MM.1S (cell line): ENCODE data around the gene ASMTL.

Experiments used
- DNase-seq: peaks from one replicate; pipeline ENCODE4 v3.0.0-alpha.2; 2015
- H2AFZ ChIP-seq: fragments of 300-600 bp; sonication (generic); 2 replicates; pipeline ENCODE4 v1.6.0; 2016; ENCODE audit warnings: antibody characterized with exemption, low read length
- H3F3A ChIP-seq: fragments of 300-600 bp; sonication (generic); 2 replicates; pipeline ENCODE4 v1.6.1; 2016; ENCODE audit warnings: mild to moderate bottlenecking, antibody characterized with exemption, low read length, moderate library complexity, mixed read lengths; ENCODE audit not compliant: insufficient read depth
- H3K27ac ChIP-seq: fragments of 300-600 bp; sonication (generic); 2 replicates; pipeline ENCODE4 v1.5.1; 2016; ENCODE audit warnings: mild to moderate bottlenecking, low read length
- H3K27me3 ChIP-seq: fragments of 300-600 bp; sonication (generic); replicated peaks from 2 replicates; pipeline ENCODE4 v1.6.0; 2016; ENCODE audit warnings: low read length; ENCODE audit not compliant: insufficient read depth
- H3K36me3 ChIP-seq: fragments of 300-600 bp; sonication (generic); replicated peaks from 2 replicates; pipeline ENCODE4 v1.6.1; 2016; ENCODE audit warnings: mild to moderate bottlenecking, low read length, mixed read lengths; ENCODE audit not compliant: insufficient read depth
- H3K4me1 ChIP-seq: fragments of 300-600 bp; sonication (generic); 2 replicates; pipeline ENCODE4 v1.6.1; 2016; ENCODE audit warnings: low read length, mixed read lengths
- H3K4me2 ChIP-seq: fragments of 300-600 bp; sonication (generic); 2 replicates; pipeline ENCODE4 v1.6.0; 2016; ENCODE audit warnings: low read depth, low read length
- H3K4me3 ChIP-seq: fragments of 300-600 bp; sonication (generic); 2 replicates; pipeline ENCODE4 v1.5.1; 2016; ENCODE audit warnings: low read length, mixed read lengths
- H3K79me2 ChIP-seq: fragments of 300-600 bp; sonication (generic); 2 replicates; pipeline ENCODE4 v1.6.1; 2016; ENCODE audit warnings: mixed run types, low read length, mixed read lengths
- H3K9ac ChIP-seq: fragments of 300-600 bp; sonication (generic); 2 replicates; pipeline ENCODE4 v1.6.1; 2016; ENCODE audit warnings: low read length, mixed read lengths
- H3K9me2 ChIP-seq: fragments of 300-600 bp; sonication (generic); replicated peaks from 2 replicates; pipeline ENCODE4 v1.6.1; 2016; ENCODE audit warnings: mild to moderate bottlenecking, low read length, mixed read lengths; ENCODE audit not compliant: insufficient read depth
- H3K9me3 ChIP-seq: fragments of 300-600 bp; sonication (generic); replicated peaks from 2 replicates; pipeline ENCODE4 v1.6.1; 2016; ENCODE audit warnings: mild to moderate bottlenecking, low read length, mixed read lengths; ENCODE audit not compliant: insufficient read depth
- H4K20me1 ChIP-seq: fragments of 300-600 bp; sonication (generic); 2 replicates; pipeline ENCODE4 v1.6.1; 2016; ENCODE audit warnings: mild to moderate bottlenecking, low read length, moderate library complexity, mixed read lengths; ENCODE audit not compliant: insufficient read depth
- EZH2 ChIP-seq: fragments of 300-600 bp; sonication (generic); optimal IDR thresholded peaks from 2 replicates; pipeline ENCODE3; 2017; ENCODE audit warnings: low read depth, mild to moderate bottlenecking, antibody characterized with exemption, low read length, mixed read lengths
- EZH2phosphoT487 ChIP-seq: fragments of 300-600 bp; sonication (generic); IDR thresholded peaks from 2 replicates; pipeline ENCODE4 v1.6.1; 2018; ENCODE audit warnings: antibody characterized with exemption, low read length
- TF ChIP-seq, protein P1 (sequence below): fragments of 300-600 bp; sonication (generic); IDR thresholded peaks from 2 replicates; pipeline ENCODE4 v1.5.1; 2016; ENCODE audit warnings: antibody characterized with exemption, low read length, mixed read lengths

ASMTL gene

GRCh38 chrX:1462596-1463251 is 10.0 kb upstream of the ASMTL start:
- TF ChIP-seq, protein P1, sequence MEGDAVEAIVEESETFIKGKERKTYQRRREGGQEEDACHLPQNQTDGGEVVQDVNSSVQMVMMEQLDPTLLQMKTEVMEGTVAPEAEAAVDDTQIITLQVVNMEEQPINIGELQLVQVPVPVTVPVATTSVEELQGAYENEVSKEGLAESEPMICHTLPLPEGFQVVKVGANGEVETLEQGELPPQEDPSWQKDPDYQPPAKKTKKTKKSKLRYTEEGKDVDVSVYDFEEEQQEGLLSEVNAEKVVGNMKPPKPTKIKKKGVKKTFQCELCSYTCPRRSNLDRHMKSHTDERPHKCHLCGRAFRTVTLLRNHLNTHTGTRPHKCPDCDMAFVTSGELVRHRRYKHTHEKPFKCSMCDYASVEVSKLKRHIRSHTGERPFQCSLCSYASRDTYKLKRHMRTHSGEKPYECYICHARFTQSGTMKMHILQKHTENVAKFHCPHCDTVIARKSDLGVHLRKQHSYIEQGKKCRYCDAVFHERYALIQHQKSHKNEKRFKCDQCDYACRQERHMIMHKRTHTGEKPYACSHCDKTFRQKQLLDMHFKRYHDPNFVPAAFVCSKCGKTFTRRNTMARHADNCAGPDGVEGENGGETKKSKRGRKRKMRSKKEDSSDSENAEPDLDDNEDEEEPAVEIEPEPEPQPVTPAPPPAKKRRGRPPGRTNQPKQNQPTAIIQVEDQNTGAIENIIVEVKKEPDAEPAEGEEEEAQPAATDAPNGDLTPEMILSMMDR, result no peak
- TF ChIP-seq EZH2 (no peak), EZH2phosphoT487 (no peak)
- no peaks in the 10 kb centered on the region for H3K27me3 ChIP-seq
- H2AFZ ChIP-seq, result no peak overlapping the region
- peaks cover 7% of the 10 kb centered on the region for H3K36me3 ChIP-seq
- no peaks in the 10 kb centered on the region for H4K20me1 ChIP-seq
- peaks cover 8% of the 10 kb centered on the region for H3F3A ChIP-seq
- DNase-seq, result no peak
- no peak overlapping the region for H3K9ac ChIP-seq
- H3K4me3 ChIP-seq, result no peak overlapping the region
- no peaks in the 10 kb centered on the region for H3K9me3 ChIP-seq
- no peak overlapping the region for H3K4me2 ChIP-seq
- peaks cover 26% of the 10 kb centered on the region for H3K79me2 ChIP-seq
- no peak overlapping the region for H3K27ac ChIP-seq
- no peaks in the 10 kb centered on the region for H3K9me2 ChIP-seq
- H3K4me1 ChIP-seq, result peaks cover 9% of the 10 kb centered on the region

DNA sequence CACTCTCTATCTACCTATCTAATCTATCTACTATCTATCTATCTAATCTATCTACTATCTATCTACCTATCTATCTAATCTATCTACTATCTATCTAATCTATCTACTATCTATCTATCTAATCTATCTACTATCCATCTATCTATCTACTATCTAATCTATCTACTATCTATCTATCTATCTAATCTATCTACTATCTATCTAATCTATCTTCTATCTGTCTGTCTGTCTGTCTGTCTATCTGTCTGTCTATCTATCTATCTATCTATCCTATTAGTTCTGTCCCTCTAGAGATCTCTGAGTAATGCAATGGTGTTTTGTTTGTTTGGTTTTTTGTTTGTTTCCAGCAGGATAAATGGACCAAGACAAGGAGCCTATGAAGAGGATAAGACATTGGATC is 9.4 kb upstream of the ASMTL start:
- H3K36me3 ChIP-seq, result peaks cover 7% of the 10 kb centered on the region
- no peak overlapping the region for H3K27ac ChIP-seq
- peaks cover 3% of the 10 kb centered on the region; the same call in 1 of the 2 replicates for H3F3A ChIP-seq
- no peak overlapping the region for H3K4me3 ChIP-seq
- no peak overlapping the region for H2AFZ ChIP-seq
- H3K4me2 ChIP-seq, result no peak overlapping the region
- TF ChIP-seq, protein P1, result no peak
- TF ChIP-seq EZH2phosphoT487 (no peak), EZH2 (no peak)
- 0 out of 2 replicates have a peak, but pooled peaks cover 11% of the 10 kb centered on the region for H3K4me1 ChIP-seq
- H3K27me3 ChIP-seq, result no peaks in the 10 kb centered on the region
- H4K20me1 ChIP-seq, result no peaks in the 10 kb centered on the region
- H3K79me2 ChIP-seq, result peaks cover 26% of the 10 kb centered on the region
- no peaks in the 10 kb centered on the region for H3K9me3 ChIP-seq
- no peak overlapping the region for H3K9ac ChIP-seq
- no peaks in the 10 kb centered on the region for H3K9me2 ChIP-seq
- DNase-seq, result no peak

DNA sequence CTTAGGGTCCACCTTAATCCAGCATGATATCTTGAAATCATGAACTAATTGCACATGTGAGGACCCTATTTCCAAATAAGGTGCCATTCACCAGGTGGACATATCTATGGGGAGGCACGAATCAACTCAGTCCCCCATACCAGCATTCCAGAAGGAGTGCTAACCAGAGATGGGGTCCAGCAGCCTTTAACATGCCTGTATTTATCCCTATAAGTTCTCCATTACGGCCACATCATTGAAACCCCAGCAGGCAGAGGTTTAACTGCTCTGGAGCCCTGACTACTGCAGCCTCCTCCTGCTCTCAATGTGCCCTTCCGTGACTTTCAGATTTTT is 3.2 kb upstream of the ASMTL start:
- Histone ChIP-seq H4K20me1 (no peaks in the 10 kb centered on the region), H3K27me3 (no peaks in the 10 kb centered on the region), H3K27ac (no peak overlapping the region), H3K4me3 (no peak overlapping the region), H3K9ac (no peak overlapping the region), H3K79me2 (peaks cover 17% of the 10 kb centered on the region), H2AFZ (no peak overlapping the region), H3K36me3 (no peaks in the 10 kb centered on the region), H3F3A (no peaks in the 10 kb centered on the region), H3K4me1 (0 out of 2 replicates have a peak, but pooled peaks cover 9% of the 10 kb centered on the region), H3K9me2 (no peaks in the 10 kb centered on the region), H3K4me2 (no peak overlapping the region), H3K9me3 (no peaks in the 10 kb centered on the region)
- no peak for DNase-seq
- TF ChIP-seq, protein P1, result no peak
- TF ChIP-seq EZH2phosphoT487, result no peak
- TF ChIP-seq EZH2, result no peak
